K562 (cell line): ENCODE measurements around the gene C6orf163.

Source experiments
- EZH2 ChIP-seq: IDR thresholded peaks from 2 replicates; pipeline ENCODE4 v1.6.1; 2012; ENCODE audit warnings: low read depth, mild to moderate bottlenecking, inconsistent platforms, low read length, borderline replicate concordance
- KDM2B ChIP-seq: fragments of 250-450 bp; sonication (Bioruptor Pico); IDR thresholded peaks from 2 replicates; pipeline ENCODE4 v1.8.0; 2021; ENCODE audit warnings: mild to moderate bottlenecking, moderate library complexity
- POLR2AphosphoS5 ChIP-seq: IDR thresholded peaks from 2 replicates; pipeline ENCODE4 v1.6.1; 2011; ENCODE audit warnings: mild to moderate bottlenecking, low read depth, low read length, moderate library complexity; ENCODE audit not compliant: control insufficient read depth, insufficient read depth
- RFX5 ChIP-seq: IDR thresholded peaks from 2 replicates; pipeline ENCODE4 v1.6.1; 2011; ENCODE audit warnings: low read depth, mild to moderate bottlenecking, improper control_type of control experiment, low read length
- SMARCB1 ChIP-seq: IDR thresholded peaks from 2 replicates; pipeline ENCODE4 v1.6.1; 2011; ENCODE audit warnings: improper control_type of control experiment, low read depth; ENCODE audit not compliant: insufficient read length
- TARDBP ChIP-seq: fragments of 450-650 bp; IDR thresholded peaks from 2 replicates; pipeline ENCODE4 v1.6.1; 2016
- ZNF274 ChIP-seq: IDR thresholded peaks from 2 replicates; pipeline ENCODE4 v1.6.1; 2011; ENCODE audit warnings: low read depth, mild to moderate bottlenecking, low read length, moderate library complexity, borderline replicate concordance
- ZNF561 ChIP-seq: fragments of 450-650 bp; formaldehyde crosslinking; conservative IDR thresholded peaks from 2 replicates; pipeline ENCODE4 v1.4.0; 2020; ENCODE audit warnings: mild to moderate bottlenecking, moderate library complexity
- TF ChIP-seq, protein P1 (sequence below): sonication (generic); formaldehyde crosslinking; IDR thresholded peaks from 2 replicates; pipeline ENCODE4 v1.8.1; 2022; ENCODE audit warnings: missing genetic modification reagents
- TF ChIP-seq, protein P2 (sequence below): fragments of 450-650 bp; formaldehyde crosslinking; conservative IDR thresholded peaks from 2 replicates; pipeline ENCODE4 v1.4.0; 2022; ENCODE audit warnings: mild to moderate bottlenecking, missing genetic modification characterization
- TF ChIP-seq, protein P3 (sequence below): fragments of 250-450 bp; sonication (Bioruptor Pico); IDR thresholded peaks from 2 replicates; pipeline ENCODE4 v1.5.0; 2022; ENCODE audit warnings: mild to moderate bottlenecking
- TF ChIP-seq, protein P4 (sequence below): fragments of 450-650 bp; formaldehyde crosslinking; IDR thresholded peaks from 2 replicates; pipeline ENCODE4 v1.4.0; 2022; ENCODE audit warnings: missing genetic modification characterization

DNA sequence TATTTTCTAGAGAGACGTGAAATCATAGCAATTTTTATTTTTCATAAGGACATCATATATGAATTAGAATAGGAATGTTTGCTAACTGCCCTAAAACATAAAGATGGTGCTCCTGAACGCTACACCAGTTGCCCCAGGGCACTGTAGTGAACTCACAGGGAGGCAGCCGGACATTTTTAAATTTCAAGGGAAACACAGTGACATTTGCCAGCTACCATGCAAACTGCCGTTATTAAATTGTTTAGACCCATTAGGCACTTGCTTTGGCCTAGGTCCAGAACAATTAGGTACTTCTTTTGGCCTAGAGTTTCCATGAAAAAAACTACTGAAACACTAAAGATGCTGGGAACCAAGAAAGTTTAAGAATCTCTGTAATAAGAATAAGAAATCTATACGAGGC is 38.2 kb downstream of the C6orf163 start:
- TF ChIP-seq, protein P1, sequence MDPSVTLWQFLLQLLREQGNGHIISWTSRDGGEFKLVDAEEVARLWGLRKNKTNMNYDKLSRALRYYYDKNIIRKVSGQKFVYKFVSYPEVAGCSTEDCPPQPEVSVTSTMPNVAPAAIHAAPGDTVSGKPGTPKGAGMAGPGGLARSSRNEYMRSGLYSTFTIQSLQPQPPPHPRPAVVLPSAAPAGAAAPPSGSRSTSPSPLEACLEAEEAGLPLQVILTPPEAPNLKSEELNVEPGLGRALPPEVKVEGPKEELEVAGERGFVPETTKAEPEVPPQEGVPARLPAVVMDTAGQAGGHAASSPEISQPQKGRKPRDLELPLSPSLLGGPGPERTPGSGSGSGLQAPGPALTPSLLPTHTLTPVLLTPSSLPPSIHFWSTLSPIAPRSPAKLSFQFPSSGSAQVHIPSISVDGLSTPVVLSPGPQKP = no peak
- TF ChIP-seq RFX5 (no peak), EZH2 (no peak), ZNF274 (no peak), ZNF561 (CRISPR knock-in tag) (no peak), SMARCB1 (no peak), TARDBP (no peak), KDM2B (CRISPR knock-in tag) (no peak), POLR2AphosphoS5 (no peak)
- TF ChIP-seq, protein P2, sequence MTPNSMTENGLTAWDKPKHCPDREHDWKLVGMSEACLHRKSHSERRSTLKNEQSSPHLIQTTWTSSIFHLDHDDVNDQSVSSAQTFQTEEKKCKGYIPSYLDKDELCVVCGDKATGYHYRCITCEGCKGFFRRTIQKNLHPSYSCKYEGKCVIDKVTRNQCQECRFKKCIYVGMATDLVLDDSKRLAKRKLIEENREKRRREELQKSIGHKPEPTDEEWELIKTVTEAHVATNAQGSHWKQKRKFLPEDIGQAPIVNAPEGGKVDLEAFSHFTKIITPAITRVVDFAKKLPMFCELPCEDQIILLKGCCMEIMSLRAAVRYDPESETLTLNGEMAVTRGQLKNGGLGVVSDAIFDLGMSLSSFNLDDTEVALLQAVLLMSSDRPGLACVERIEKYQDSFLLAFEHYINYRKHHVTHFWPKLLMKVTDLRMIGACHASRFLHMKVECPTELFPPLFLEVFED (CRISPR knock-in tag) = no peak
- TF ChIP-seq, protein P3, sequence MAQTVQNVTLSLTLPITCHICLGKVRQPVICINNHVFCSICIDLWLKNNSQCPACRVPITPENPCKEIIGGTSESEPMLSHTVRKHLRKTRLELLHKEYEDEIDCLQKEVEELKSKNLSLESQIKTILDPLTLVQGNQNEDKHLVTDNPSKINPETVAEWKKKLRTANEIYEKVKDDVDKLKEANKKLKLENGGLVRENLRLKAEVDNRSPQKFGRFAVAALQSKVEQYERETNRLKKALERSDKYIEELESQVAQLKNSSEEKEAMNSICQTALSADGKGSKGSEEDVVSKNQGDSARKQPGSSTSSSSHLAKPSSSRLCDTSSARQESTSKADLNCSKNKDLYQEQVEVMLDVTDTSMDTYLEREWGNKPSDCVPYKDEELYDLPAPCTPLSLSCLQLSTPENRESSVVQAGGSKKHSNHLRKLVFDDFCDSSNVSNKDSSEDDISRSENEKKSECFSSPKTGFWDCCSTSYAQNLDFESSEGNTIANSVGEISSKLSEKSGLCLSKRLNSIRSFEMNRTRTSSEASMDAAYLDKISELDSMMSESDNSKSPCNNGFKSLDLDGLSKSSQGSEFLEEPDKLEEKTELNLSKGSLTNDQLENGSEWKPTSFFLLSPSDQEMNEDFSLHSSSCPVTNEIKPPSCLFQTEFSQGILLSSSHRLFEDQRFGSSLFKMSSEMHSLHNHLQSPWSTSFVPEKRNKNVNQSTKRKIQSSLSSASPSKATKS (CRISPR knock-in tag) = no peak
- TF ChIP-seq, protein P4, sequence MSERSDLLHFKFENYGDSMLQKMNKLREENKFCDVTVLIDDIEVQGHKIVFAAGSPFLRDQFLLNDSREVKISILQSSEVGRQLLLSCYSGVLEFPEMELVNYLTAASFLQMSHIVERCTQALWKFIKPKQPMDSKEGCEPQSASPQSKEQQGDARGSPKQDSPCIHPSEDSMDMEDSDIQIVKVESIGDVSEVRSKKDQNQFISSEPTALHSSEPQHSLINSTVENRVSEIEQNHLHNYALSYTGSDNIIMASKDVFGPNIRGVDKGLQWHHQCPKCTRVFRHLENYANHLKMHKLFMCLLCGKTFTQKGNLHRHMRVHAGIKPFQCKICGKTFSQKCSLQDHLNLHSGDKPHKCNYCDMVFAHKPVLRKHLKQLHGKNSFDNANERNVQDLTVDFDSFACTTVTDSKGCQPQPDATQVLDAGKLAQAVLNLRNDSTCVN = no peak
